ENCODE data around the gene EVI2B. TPM values are rescaled to one million over a fixed set of nuclear protein-coding genes. Genes with fewer than 3 reads are reported as not detected.
"Not testable (repeated sequence)": the region's sequence is repeated elsewhere in the genome, so short reads cannot be mapped to it uniquely, and the experiment has no call there.

Gene EVI2B
- total RNA-seq, 1 donor from 2014 or later = not detected

GRCh38 chr17:31269036-31269577 is 44.7 kb downstream of the EVI2B start:
- no peaks in the 10 kb centered on the region for H3K36me3 ChIP-seq (ENCODE audit: control insufficient read depth, insufficient read depth, low read length)
- no peak for TF ChIP-seq CTCF (IDR thresholded peaks at IDR 0.05; ENCODE audit: insufficient read depth, low read length, poor library complexity, severe bottlenecking)

GRCh38 chr17:31266042-31266441 is 47.8 kb downstream of the EVI2B start:
- no peaks in the 10 kb centered on the region for H3K36me3 ChIP-seq (ENCODE audit: control insufficient read depth, insufficient read depth, low read length)
- DNase-seq (ENCODE audit: low read depth) = no peak
- no peak overlapping the region for H3K4me3 ChIP-seq (ENCODE audit: low read depth, low read length)
- peak; percentile 7 for TF ChIP-seq CTCF (IDR thresholded peaks at IDR 0.05; ENCODE audit: insufficient read depth, low read length, poor library complexity, severe bottlenecking)
- no peaks in the 10 kb centered on the region for H3K27me3 ChIP-seq (ENCODE audit: control insufficient read depth, insufficient read depth, low read length)

More at GRCh38 chr17:31269036-31269577, 44.7 kb downstream of the EVI2B start:
- DNase-seq (ENCODE audit: low read depth) = no peak
- H3K4me3 ChIP-seq (ENCODE audit: low read depth, low read length) = no peak overlapping the region
- no peaks in the 10 kb centered on the region for H3K27me3 ChIP-seq (ENCODE audit: control insufficient read depth, insufficient read depth, low read length)

GRCh38 chr17:31262923-31263322 is 50.9 kb downstream of the EVI2B start:
- H3K36me3 ChIP-seq (ENCODE audit: control insufficient read depth, insufficient read depth, low read length); H3K4me3 ChIP-seq (ENCODE audit: low read depth, low read length); H3K27me3 ChIP-seq (ENCODE audit: control insufficient read depth, insufficient read depth, low read length); DNase-seq (ENCODE audit: low read depth): not testable (repeated sequence)

- Histone ChIP-seq H3K27me3 (ENCODE audit: control insufficient read depth, insufficient read depth, low read length) (no peaks in the 10 kb centered on the region), H3K4me3 (ENCODE audit: low read depth, low read length) (no peak overlapping the region), H3K36me3 (ENCODE audit: control insufficient read depth, insufficient read depth, low read length) (no peaks in the 10 kb centered on the region)
- DNase-seq (ENCODE audit: low read depth) = no peak
- no peak for TF ChIP-seq CTCF (IDR thresholded peaks at IDR 0.05; ENCODE audit: insufficient read depth, low read length, poor library complexity, severe bottlenecking)
Observed at GRCh38 chr17:31261601-31262000, 52.3 kb downstream of the EVI2B start.

GRCh38 chr17:31260151-31260550 is 53.7 kb downstream of the EVI2B start:
- H3K4me3 ChIP-seq (ENCODE audit: low read depth, low read length) = no peak overlapping the region
- TF ChIP-seq CTCF (IDR thresholded peaks at IDR 0.05; ENCODE audit: insufficient read depth, low read length, poor library complexity, severe bottlenecking) = no peak

GRCh38 chr17:31256936-31257335 is 56.9 kb downstream of the EVI2B start:
- no peak for TF ChIP-seq CTCF (IDR thresholded peaks at IDR 0.05; ENCODE audit: insufficient read depth, low read length, poor library complexity, severe bottlenecking)
- no peaks in the 10 kb centered on the region for H3K36me3 ChIP-seq (ENCODE audit: control insufficient read depth, insufficient read depth, low read length)

More at GRCh38 chr17:31260151-31260550, 53.7 kb downstream of the EVI2B start:
- Histone ChIP-seq H3K27me3 (ENCODE audit: control insufficient read depth, insufficient read depth, low read length) (no peaks in the 10 kb centered on the region), H3K36me3 (ENCODE audit: control insufficient read depth, insufficient read depth, low read length) (no peaks in the 10 kb centered on the region)
- DNase-seq (ENCODE audit: low read depth) = no peak

More at GRCh38 chr17:31256936-31257335, 56.9 kb downstream of the EVI2B start:
- Histone ChIP-seq H3K4me3 (ENCODE audit: low read depth, low read length) (no peak overlapping the region), H3K27me3 (ENCODE audit: control insufficient read depth, insufficient read depth, low read length) (no peaks in the 10 kb centered on the region)
- DNase-seq (ENCODE audit: low read depth) = no peak
